Hepatocyte (in vitro differentiated cells): ENCODE results near the gene NFIA. TPM values are rescaled to one million over a fixed set of nuclear protein-coding genes. Genes with fewer than 3 reads are reported as not detected.

ENCODE experiments used
- DNase-seq: peaks from one replicate; pipeline ENCODE4 v3.0.0-alpha.2; 2016; ENCODE audit warnings: low spot score
- H2AFZ ChIP-seq: fragments of 200-600 bp; sonication (generic); 2 replicates; pipeline ENCODE4 v1.6.0; 2016; ENCODE audit warnings: antibody characterized with exemption, mild to moderate bottlenecking
- H3K27ac ChIP-seq: fragments of 200-600 bp; sonication (generic); 2 replicates; pipeline ENCODE4 v1.5.1; 2016; ENCODE audit warnings: mild to moderate bottlenecking
- H3K27me3 ChIP-seq: fragments of 200-600 bp; sonication (generic); 2 replicates; pipeline ENCODE4 v1.6.1; 2016
- H3K36me3 ChIP-seq: fragments of 200-600 bp; sonication (generic); replicated peaks from 2 replicates; pipeline ENCODE4 v1.5.1; 2016; ENCODE audit warnings: low read depth; ENCODE audit not compliant: insufficient read depth
- H3K4me1 ChIP-seq: fragments of 200-600 bp; sonication (generic); 2 replicates; pipeline ENCODE4 v1.5.1; 2016; ENCODE audit warnings: mild to moderate bottlenecking, moderate library complexity; ENCODE audit not compliant: insufficient read depth
- H3K4me2 ChIP-seq: fragments of 200-600 bp; sonication (generic); 2 replicates; pipeline ENCODE4 v1.6.0; 2016
- H3K4me3 ChIP-seq: fragments of 200-600 bp; sonication (generic); 2 replicates; pipeline ENCODE4 v1.5.1; 2016; ENCODE audit warnings: mild to moderate bottlenecking
- H3K79me2 ChIP-seq: fragments of 200-600 bp; sonication (generic); 2 replicates; pipeline ENCODE4 v1.6.0; 2017; ENCODE audit warnings: mild to moderate bottlenecking
- H3K9me2 ChIP-seq: fragments of 200-600 bp; sonication (generic); replicated peaks from 2 replicates; pipeline ENCODE4 v1.6.0; 2017; ENCODE audit warnings: mild to moderate bottlenecking; ENCODE audit not compliant: insufficient read depth
- H3K9me3 ChIP-seq: fragments of 200-600 bp; sonication (generic); 2 replicates; pipeline ENCODE4 v1.5.1; 2016; ENCODE audit warnings: low read depth, mild to moderate bottlenecking
- H4K20me1 ChIP-seq: fragments of 200-600 bp; sonication (generic); 2 replicates; pipeline ENCODE4 v1.6.0; 2016; ENCODE audit warnings: mild to moderate bottlenecking; ENCODE audit not compliant: insufficient read depth, poor library complexity, severe bottlenecking
- CTCF ChIP-seq: fragments of 200-600 bp; sonication (generic); IDR thresholded peaks from 2 replicates; pipeline ENCODE4 v1.5.1; 2016; ENCODE audit warnings: antibody characterized with exemption, mild to moderate bottlenecking; ENCODE audit not compliant: poor library complexity
- EZH2 ChIP-seq: fragments of 200-600 bp; sonication (generic); IDR thresholded peaks from 2 replicates; pipeline ENCODE4 v1.6.1; 2016; ENCODE audit warnings: antibody characterized with exemption, mild to moderate bottlenecking, borderline replicate concordance
- EZH2phosphoT487 ChIP-seq: fragments of 200-600 bp; sonication (generic); IDR thresholded peaks from one replicate; pipeline ENCODE4 v1.6.1; 2018; ENCODE audit warnings: antibody characterized with exemption, mild to moderate bottlenecking, low read depth, moderate library complexity; ENCODE audit not compliant: unreplicated experiment, severe bottlenecking
- WGBS: methylation state at CpG from one replicate; pipeline ENCODE4 v1.1.6; 2016; ENCODE audit warnings: low lambda C conversion rate; ENCODE audit errors: missing lambda C conversion rate; 5-methylcytosine and 5-hydroxymethylcytosine counted together
- polyA plus RNA-seq: library from polyadenylated mRNA; unstranded; fragments of >200 nt; fragmentation: Nextera tagmentation; extraction: Ambion mirVana; gene quantifications from 2 replicates; pipeline ENCODE4 v1.2.1, GENCODE V29; 2016
- total RNA-seq: library from RNA; depleted of rRNA; stranded (reverse); fragments of >200 nt; gene quantifications from 2 replicates; pipeline ENCODE4 v1.2.3, GENCODE V29; 2014

The NFIA gene
- total and polyA plus RNA-seq, 2 experiments from 2014 or later = 15.1 to 18.2 TPM

GRCh38 chr1:61329556-61329955 lies 247.2 kb downstream of the NFIA start:
- no peaks in the 10 kb centered on the region for H3K4me1 ChIP-seq
- H3K27ac ChIP-seq = no peak overlapping the region
- H4K20me1 ChIP-seq = no peaks in the 10 kb centered on the region
- H3K36me3 ChIP-seq = no peaks in the 10 kb centered on the region
- H3K27me3 ChIP-seq = no peaks in the 10 kb centered on the region
- no peak overlapping the region for H2AFZ ChIP-seq
- 98% methylated on average over 4 of the region's 4 CpGs for WGBS
- TF ChIP-seq EZH2phosphoT487 (no peak), CTCF (no peak), EZH2 (no peak)
- no peak for DNase-seq
- H3K4me2 ChIP-seq = no peak overlapping the region
- H3K9me3 ChIP-seq = no peaks in the 10 kb centered on the region
- no peaks in the 10 kb centered on the region for H3K9me2 ChIP-seq
- no peak overlapping the region for H3K4me3 ChIP-seq
- peaks cover 8% of the 10 kb centered on the region for H3K79me2 ChIP-seq

GRCh38 chr1:61330018-61330417 lies 247.7 kb downstream of the NFIA start:
- Histone ChIP-seq H3K36me3 (no peaks in the 10 kb centered on the region), H3K4me2 (no peak overlapping the region), H3K27ac (no peak overlapping the region), H2AFZ (no peak overlapping the region), H3K79me2 (peaks cover 8% of the 10 kb centered on the region), H4K20me1 (no peaks in the 10 kb centered on the region), H3K9me2 (no peaks in the 10 kb centered on the region), H3K4me3 (no peak overlapping the region), H3K27me3 (no peaks in the 10 kb centered on the region), H3K4me1 (no peaks in the 10 kb centered on the region), H3K9me3 (no peaks in the 10 kb centered on the region)
- DNase-seq = no peak
- no peak for TF ChIP-seq EZH2phosphoT487
- no peak for TF ChIP-seq CTCF
- TF ChIP-seq EZH2 = no peak
- WGBS = 93% methylated on average over 5 of the region's 5 CpGs

- DNase-seq = no peak
- no peak overlapping the region for H3K4me2 ChIP-seq
- H3K36me3 ChIP-seq = no peaks in the 10 kb centered on the region
- H3K4me1 ChIP-seq = no peaks in the 10 kb centered on the region
- no peaks in the 10 kb centered on the region for H3K9me3 ChIP-seq
- H3K4me3 ChIP-seq = no peak overlapping the region
- 97% methylated on average over 2 of the region's 2 CpGs for WGBS
- no peaks in the 10 kb centered on the region for H4K20me1 ChIP-seq
- peaks cover 8% of the 10 kb centered on the region for H3K79me2 ChIP-seq
- H3K27ac ChIP-seq = no peak overlapping the region
- no peak overlapping the region for H2AFZ ChIP-seq
- no peaks in the 10 kb centered on the region for H3K9me2 ChIP-seq
- H3K27me3 ChIP-seq = no peaks in the 10 kb centered on the region
- TF ChIP-seq CTCF (no peak), EZH2phosphoT487 (no peak), EZH2 (no peak)
These were observed 248.2 kb downstream of the NFIA start for GRCh38 chr1:61330571-61330970.
